ENCODE measurements around the gene CEP78.

- TF ChIP-seq CTCF (IDR thresholded peaks at IDR 0.05) (no peak), POLR2A (IDR thresholded peaks at IDR 0.05) (no peak)
Observed at GRCh38 chr9:78307360-78307759, 71.5 kb downstream of the CEP78 start.

Measured in right lobe of liver (tissue), 4 donors.